Hepatocyte (in vitro differentiated cells): Measurements from ENCODE around the gene TPK1. TPM values are rescaled to one million over a fixed set of nuclear protein-coding genes. Genes with fewer than 3 reads are reported as not detected.

Experiments used
- DNase-seq: peaks from one replicate; pipeline ENCODE4 v3.0.0-alpha.2; 2016; ENCODE audit warnings: low spot score
- H2AFZ ChIP-seq: fragments of 200-600 bp; sonication (generic); 2 replicates; pipeline ENCODE4 v1.6.0; 2016; ENCODE audit warnings: antibody characterized with exemption, mild to moderate bottlenecking
- H3K27ac ChIP-seq: fragments of 200-600 bp; sonication (generic); 2 replicates; pipeline ENCODE4 v1.5.1; 2016; ENCODE audit warnings: mild to moderate bottlenecking
- H3K27me3 ChIP-seq: fragments of 200-600 bp; sonication (generic); 2 replicates; pipeline ENCODE4 v1.6.1; 2016
- H3K36me3 ChIP-seq: fragments of 200-600 bp; sonication (generic); replicated peaks from 2 replicates; pipeline ENCODE4 v1.5.1; 2016; ENCODE audit warnings: low read depth; ENCODE audit not compliant: insufficient read depth
- H3K4me1 ChIP-seq: fragments of 200-600 bp; sonication (generic); 2 replicates; pipeline ENCODE4 v1.5.1; 2016; ENCODE audit warnings: mild to moderate bottlenecking, moderate library complexity; ENCODE audit not compliant: insufficient read depth
- H3K4me2 ChIP-seq: fragments of 200-600 bp; sonication (generic); 2 replicates; pipeline ENCODE4 v1.6.0; 2016
- H3K4me3 ChIP-seq: fragments of 200-600 bp; sonication (generic); 2 replicates; pipeline ENCODE4 v1.5.1; 2016; ENCODE audit warnings: mild to moderate bottlenecking
- H3K79me2 ChIP-seq: fragments of 200-600 bp; sonication (generic); 2 replicates; pipeline ENCODE4 v1.6.0; 2017; ENCODE audit warnings: mild to moderate bottlenecking
- H3K9me2 ChIP-seq: fragments of 200-600 bp; sonication (generic); replicated peaks from 2 replicates; pipeline ENCODE4 v1.6.0; 2017; ENCODE audit warnings: mild to moderate bottlenecking; ENCODE audit not compliant: insufficient read depth
- H3K9me3 ChIP-seq: fragments of 200-600 bp; sonication (generic); 2 replicates; pipeline ENCODE4 v1.5.1; 2016; ENCODE audit warnings: low read depth, mild to moderate bottlenecking
- H4K20me1 ChIP-seq: fragments of 200-600 bp; sonication (generic); 2 replicates; pipeline ENCODE4 v1.6.0; 2016; ENCODE audit warnings: mild to moderate bottlenecking; ENCODE audit not compliant: insufficient read depth, poor library complexity, severe bottlenecking
- CTCF ChIP-seq: fragments of 200-600 bp; sonication (generic); IDR thresholded peaks from 2 replicates; pipeline ENCODE4 v1.5.1; 2016; ENCODE audit warnings: antibody characterized with exemption, mild to moderate bottlenecking; ENCODE audit not compliant: poor library complexity
- EZH2 ChIP-seq: fragments of 200-600 bp; sonication (generic); IDR thresholded peaks from 2 replicates; pipeline ENCODE4 v1.6.1; 2016; ENCODE audit warnings: antibody characterized with exemption, mild to moderate bottlenecking, borderline replicate concordance
- EZH2phosphoT487 ChIP-seq: fragments of 200-600 bp; sonication (generic); IDR thresholded peaks from one replicate; pipeline ENCODE4 v1.6.1; 2018; ENCODE audit warnings: antibody characterized with exemption, mild to moderate bottlenecking, low read depth, moderate library complexity; ENCODE audit not compliant: unreplicated experiment, severe bottlenecking
- WGBS: methylation state at CpG from one replicate; pipeline ENCODE4 v1.1.6; 2016; ENCODE audit warnings: low lambda C conversion rate; ENCODE audit errors: missing lambda C conversion rate; 5-methylcytosine and 5-hydroxymethylcytosine counted together
- polyA plus RNA-seq: library from polyadenylated mRNA; unstranded; fragments of >200 nt; fragmentation: Nextera tagmentation; extraction: Ambion mirVana; gene quantifications from 2 replicates; pipeline ENCODE4 v1.2.1, GENCODE V29; 2016
- total RNA-seq: library from RNA; depleted of rRNA; stranded (reverse); fragments of >200 nt; gene quantifications from 2 replicates; pipeline ENCODE4 v1.2.3, GENCODE V29; 2014

Gene TPK1
- total and polyA plus RNA-seq, 2 experiments from 2014 or later: 8.7 to 9.7 TPM

GRCh38 chr7:144494355-144494754 lies 341.5 kb downstream of the TPK1 start:
- no peaks in the 10 kb centered on the region for H3K9me2 ChIP-seq
- no peak overlapping the region for H3K4me2 ChIP-seq
- H2AFZ ChIP-seq: no peak overlapping the region
- no peak overlapping the region for H3K27ac ChIP-seq
- no peaks in the 10 kb centered on the region for H3K9me3 ChIP-seq
- H3K79me2 ChIP-seq: no peaks in the 10 kb centered on the region
- H3K4me1 ChIP-seq: no peaks in the 10 kb centered on the region
- DNase-seq: no peak
- H3K4me3 ChIP-seq: no peak overlapping the region
- H3K36me3 ChIP-seq: no peaks in the 10 kb centered on the region
- no peaks in the 10 kb centered on the region for H4K20me1 ChIP-seq
- TF ChIP-seq EZH2 (no peak), EZH2phosphoT487 (no peak), CTCF (no peak)
- WGBS: 94% methylated on average over 1 of the region's 1 CpG
- H3K27me3 ChIP-seq: no peaks in the 10 kb centered on the region

- TF ChIP-seq CTCF: no peak
- TF ChIP-seq EZH2phosphoT487: no peak
- no peak for TF ChIP-seq EZH2
- 84% methylated on average over 4 of the region's 4 CpGs for WGBS
Measured at GRCh38 chr7:144489504-144489903, 346.3 kb downstream of the TPK1 start.

GRCh38 chr7:144488977-144489376 lies 346.9 kb downstream of the TPK1 start:
- no peaks in the 10 kb centered on the region for H3K79me2 ChIP-seq
- no peak for DNase-seq
- TF ChIP-seq EZH2phosphoT487 (no peak), CTCF (no peak), EZH2 (no peak)
- WGBS: 90% methylated on average over 4 of the region's 4 CpGs
- no peaks in the 10 kb centered on the region for H3K4me1 ChIP-seq
- no peak overlapping the region for H3K27ac ChIP-seq
- H4K20me1 ChIP-seq: no peaks in the 10 kb centered on the region
- no peaks in the 10 kb centered on the region for H3K27me3 ChIP-seq
- H3K9me2 ChIP-seq: no peaks in the 10 kb centered on the region
- H2AFZ ChIP-seq: no peak overlapping the region
- no peak overlapping the region for H3K4me2 ChIP-seq
- no peaks in the 10 kb centered on the region for H3K9me3 ChIP-seq
- H3K36me3 ChIP-seq: no peaks in the 10 kb centered on the region
- no peak overlapping the region for H3K4me3 ChIP-seq

More at GRCh38 chr7:144489504-144489903, 346.3 kb downstream of the TPK1 start:
- Histone ChIP-seq H3K4me3 (no peak overlapping the region), H2AFZ (no peak overlapping the region), H3K4me1 (no peaks in the 10 kb centered on the region), H3K27ac (no peak overlapping the region), H3K9me2 (no peaks in the 10 kb centered on the region), H3K79me2 (no peaks in the 10 kb centered on the region), H3K36me3 (no peaks in the 10 kb centered on the region), H3K9me3 (no peaks in the 10 kb centered on the region), H3K4me2 (no peak overlapping the region), H4K20me1 (no peaks in the 10 kb centered on the region), H3K27me3 (no peaks in the 10 kb centered on the region)
- no peak for DNase-seq

GRCh38 chr7:144487901-144488300 lies 348.0 kb downstream of the TPK1 start:
- no peak overlapping the region for H3K4me3 ChIP-seq
- H2AFZ ChIP-seq: no peak overlapping the region
- no peaks in the 10 kb centered on the region for H3K79me2 ChIP-seq
- H3K36me3 ChIP-seq: no peaks in the 10 kb centered on the region
- H3K27me3 ChIP-seq: no peaks in the 10 kb centered on the region
- no peaks in the 10 kb centered on the region for H3K4me1 ChIP-seq
- no peak overlapping the region for H3K27ac ChIP-seq
- H4K20me1 ChIP-seq: no peaks in the 10 kb centered on the region
- no peaks in the 10 kb centered on the region for H3K9me2 ChIP-seq
- no peak overlapping the region for H3K4me2 ChIP-seq
- DNase-seq: no peak
- 18% methylated on average over 3 of the region's 3 CpGs for WGBS
- TF ChIP-seq EZH2 (no peak), CTCF (no peak), EZH2phosphoT487 (no peak)
- no peaks in the 10 kb centered on the region for H3K9me3 ChIP-seq
